Stimulated activated naive B cell treated with anti-CD40 and anti-IgM and Interleukin-4, amounts not matched to agents 10 μg/mL and 1 μg/mL and 100 μg/mL, for 72 hours (primary cell): ENCODE results near the gene SLC38A9.
"Not testable (repeated sequence)": the region's sequence is repeated elsewhere in the genome, so short reads cannot be mapped to it uniquely, and the experiment has no call there.

Source experiments
- ATAC-seq, 2 donors: fragments of 150-1000 bp; cut with Tn5 transposase; replicated peaks; 2 replicates each; pipeline ENCODE4 v1.10.0; 2021; ENCODE audit warnings: moderate library complexity in 1 of 2
- DNase-seq: peaks from one replicate; pipeline ENCODE4 v3.0.0; 2021
- H3K27ac Mint-ChIP-seq: one replicate; pipeline ENCODE4 v1.8.0; 2022; ENCODE audit warnings: mild to moderate bottlenecking, mixed read lengths
- H3K27me3 Mint-ChIP-seq, 2 donors: one replicate each; pipeline ENCODE4 v1.8.0; 2022; ENCODE audit warnings: mixed read lengths in 2 of 2
- H3K36me3 Mint-ChIP-seq, 2 donors: one replicate each; pipeline ENCODE4 v1.8.0; 2022; ENCODE audit warnings: mixed read lengths in 2 of 2, mild to moderate bottlenecking in 1 of 2
- H3K4me1 Mint-ChIP-seq, 2 donors: one replicate each; pipeline ENCODE4 v1.8.0; 2022; ENCODE audit warnings: mixed read lengths in 2 of 2, mild to moderate bottlenecking in 1 of 2
- H3K4me3 Mint-ChIP-seq, 2 donors: one replicate each; pipeline ENCODE4 v1.8.0; 2022; ENCODE audit warnings: mild to moderate bottlenecking in 2 of 2, mixed read lengths in 2 of 2, moderate library complexity in 1 of 2
- H3K9me3 Mint-ChIP-seq, 2 donors: one replicate each; pipeline ENCODE4 v1.8.0; 2022; ENCODE audit warnings: mixed read lengths in 2 of 2, mild to moderate bottlenecking in 1 of 2

The SLC38A9 gene

GRCh38 chr5:55625913-55626312 lies 86.2 kb downstream of the SLC38A9 start:
- ATAC-seq, result no peak
- Mint-ChIP-seq H3K36me3 (peaks cover 4 to 13% of the 10 kb centered on the region in 2 donors), H3K4me3 (no peak overlapping the region), H3K9me3 (no peaks in the 10 kb centered on the region), H3K4me1 (no peaks in the 10 kb centered on the region), H3K27ac (no peak overlapping the region), H3K27me3 (no peaks in the 10 kb centered on the region)
- no peak for DNase-seq

- Mint-ChIP-seq H3K9me3 (no peaks in the 10 kb centered on the region), H3K4me3 (no peak overlapping the region), H3K4me1 (no peaks in the 10 kb centered on the region), H3K27me3 (no peaks in the 10 kb centered on the region), H3K36me3 (peaks cover 4 to 13% of the 10 kb centered on the region in 2 donors), H3K27ac (no peak overlapping the region)
- DNase-seq (no peak), ATAC-seq (no peak)
Observed at GRCh38 chr5:55625589-55625909, 86.6 kb downstream of the SLC38A9 start.

GRCh38 chr5:55624841-55625588 lies 87.1 kb downstream of the SLC38A9 start:
- DNase-seq, result no peak
- Mint-ChIP-seq H3K27me3 (no peaks in the 10 kb centered on the region), H3K4me1 (no peaks in the 10 kb centered on the region), H3K27ac (no peak overlapping the region), H3K9me3 (no peaks in the 10 kb centered on the region), H3K4me3 (no peak overlapping the region), H3K36me3 (peaks cover 4 to 12% of the 10 kb centered on the region in 2 donors)
- ATAC-seq, result no peak

GRCh38 chr5:55623789-55624188 lies 88.3 kb downstream of the SLC38A9 start:
- DNase-seq (no peak), ATAC-seq (no peak)
- Mint-ChIP-seq H3K36me3 (peaks cover 0 to 8% of the 10 kb centered on the region in 2 donors), H3K27me3 (no peaks in the 10 kb centered on the region), H3K27ac (no peak overlapping the region), H3K9me3 (no peaks in the 10 kb centered on the region), H3K4me3 (no peak overlapping the region), H3K4me1 (no peaks in the 10 kb centered on the region)

GRCh38 chr5:55622460-55622859 lies 89.7 kb downstream of the SLC38A9 start:
- Mint-ChIP-seq H3K27ac (no peak overlapping the region), H3K36me3 (peaks cover 0 to 11% of the 10 kb centered on the region in 2 donors), H3K4me3 (no peak overlapping the region), H3K4me1 (no peaks in the 10 kb centered on the region), H3K9me3 (no peaks in the 10 kb centered on the region), H3K27me3 (no peaks in the 10 kb centered on the region)
- ATAC-seq (no peak), DNase-seq (no peak)

GRCh38 chr5:55621229-55621628 lies 90.9 kb downstream of the SLC38A9 start:
- H3K36me3 Mint-ChIP-seq, result peaks cover 0 to 11% of the 10 kb centered on the region in 2 donors
- H3K4me3 Mint-ChIP-seq, result no peak overlapping the region
- H3K27me3 Mint-ChIP-seq, result no peaks in the 10 kb centered on the region
- H3K4me1 Mint-ChIP-seq, result no peaks in the 10 kb centered on the region
- H3K27ac Mint-ChIP-seq, result no peak overlapping the region
- H3K9me3 Mint-ChIP-seq, result no peaks in the 10 kb centered on the region
- ATAC-seq, result no peak
- no peak for DNase-seq

GRCh38 chr5:55620766-55621160 lies 91.4 kb downstream of the SLC38A9 start:
- Mint-ChIP-seq H3K4me1 (no peaks in the 10 kb centered on the region), H3K4me3 (no peak overlapping the region), H3K36me3 (peaks cover 0 to 11% of the 10 kb centered on the region in 2 donors), H3K27ac (no peak overlapping the region), H3K27me3 (no peaks in the 10 kb centered on the region), H3K9me3 (no peaks in the 10 kb centered on the region)
- DNase-seq (no peak), ATAC-seq (no peak)

GRCh38 chr5:55620009-55620765 lies 91.9 kb downstream of the SLC38A9 start:
- no peaks in the 10 kb centered on the region for H3K27me3 Mint-ChIP-seq
- H3K4me1 Mint-ChIP-seq, result no peaks in the 10 kb centered on the region
- DNase-seq (no peak), ATAC-seq (no peak)
- no peak overlapping the region for H3K27ac Mint-ChIP-seq
- peaks cover 0 to 6% of the 10 kb centered on the region in 2 donors for H3K36me3 Mint-ChIP-seq
- no peak overlapping the region for H3K4me3 Mint-ChIP-seq
- H3K9me3 Mint-ChIP-seq, result no peaks in the 10 kb centered on the region

- H3K4me1 Mint-ChIP-seq, result no peaks in the 10 kb centered on the region
- H3K27me3 Mint-ChIP-seq, result no peaks in the 10 kb centered on the region
- no peak for ATAC-seq
- no peak overlapping the region for H3K27ac Mint-ChIP-seq
- peaks cover 0 to 2% of the 10 kb centered on the region in 2 donors for H3K9me3 Mint-ChIP-seq
- H3K4me3 Mint-ChIP-seq, result no peak overlapping the region
- no peak for DNase-seq
- peaks cover 0 to 3% of the 10 kb centered on the region in 2 donors for H3K36me3 Mint-ChIP-seq
Observed at GRCh38 chr5:55618318-55618717, 93.8 kb downstream of the SLC38A9 start.

- DNase-seq (no peak), ATAC-seq (no peak)
- Mint-ChIP-seq H3K4me3 (no peak overlapping the region), H3K9me3 (peaks cover 0 to 2% of the 10 kb centered on the region in 2 donors), H3K27ac (no peak overlapping the region), H3K4me1 (no peaks in the 10 kb centered on the region), H3K36me3 (no peaks in the 10 kb centered on the region), H3K27me3 (no peaks in the 10 kb centered on the region)
Observed at GRCh38 chr5:55613112-55613868, 98.8 kb downstream of the SLC38A9 start.

- no peak for DNase-seq
- Mint-ChIP-seq H3K4me1 (no peaks in the 10 kb centered on the region), H3K4me3 (no peak overlapping the region), H3K27me3 (no peaks in the 10 kb centered on the region), H3K27ac (no peak overlapping the region), H3K9me3 (peaks cover 0 to 2% of the 10 kb centered on the region in 2 donors), H3K36me3 (no peaks in the 10 kb centered on the region)
- ATAC-seq, result no peak
Observed at GRCh38 chr5:55610542-55610941, 101.6 kb downstream of the SLC38A9 start.

- Mint-ChIP-seq H3K4me3 (no peak overlapping the region), H3K27ac (no peak overlapping the region), H3K27me3 (no peaks in the 10 kb centered on the region), H3K4me1 (no peaks in the 10 kb centered on the region), H3K9me3 (peaks cover 0 to 1% of the 10 kb centered on the region in 2 donors), H3K36me3 (no peaks in the 10 kb centered on the region)
- ATAC-seq, result no peak
- DNase-seq, result no peak
Observed at GRCh38 chr5:55609413-55609812, 102.7 kb downstream of the SLC38A9 start.

- Mint-ChIP-seq H3K4me1 (no peaks in the 10 kb centered on the region), H3K27ac (no peak overlapping the region), H3K9me3 (no peaks in the 10 kb centered on the region), H3K4me3 (no peak overlapping the region), H3K27me3 (no peaks in the 10 kb centered on the region), H3K36me3 (no peaks in the 10 kb centered on the region)
- ATAC-seq, result no peak
- no peak for DNase-seq
Observed at GRCh38 chr5:55608595-55609349, 103.4 kb downstream of the SLC38A9 start.

- H3K27ac Mint-ChIP-seq, H3K4me3 Mint-ChIP-seq, H3K4me1 Mint-ChIP-seq, ATAC-seq, DNase-seq, H3K9me3 Mint-ChIP-seq, H3K27me3 Mint-ChIP-seq, H3K36me3 Mint-ChIP-seq: not testable (repeated sequence)
Observed at GRCh38 chr5:55607309-55607708, 104.8 kb downstream of the SLC38A9 start.
